Body of pancreas (tissue), 4 donors: ENCODE measurements around the gene ZNF492.
"Not testable (repeated sequence)": the region's sequence is repeated elsewhere in the genome, so short reads cannot be mapped to it uniquely, and the experiment has no call there.

Experiments used
- POLR2A ChIP-seq, 3 donors: fragments of 450-650 bp; IDR thresholded peaks; one replicate each; pipeline ENCODE4 v1.6.1; 2016; ENCODE audit warnings: antibody characterized with exemption in 3 of 3, mild to moderate bottlenecking in 2 of 3
- TF ChIP-seq, protein P1 (sequence below), 7 experiments: fragments of 450-650 bp in 4 of 7; fragments of 200-600 bp in 3 of 7; sonication (generic) in 3 of 7; IDR thresholded peaks; one replicate each; pipeline ENCODE4 v1.5.1; 2016 to 2019; ENCODE audit warnings: antibody characterized with exemption in 7 of 7

DNA sequence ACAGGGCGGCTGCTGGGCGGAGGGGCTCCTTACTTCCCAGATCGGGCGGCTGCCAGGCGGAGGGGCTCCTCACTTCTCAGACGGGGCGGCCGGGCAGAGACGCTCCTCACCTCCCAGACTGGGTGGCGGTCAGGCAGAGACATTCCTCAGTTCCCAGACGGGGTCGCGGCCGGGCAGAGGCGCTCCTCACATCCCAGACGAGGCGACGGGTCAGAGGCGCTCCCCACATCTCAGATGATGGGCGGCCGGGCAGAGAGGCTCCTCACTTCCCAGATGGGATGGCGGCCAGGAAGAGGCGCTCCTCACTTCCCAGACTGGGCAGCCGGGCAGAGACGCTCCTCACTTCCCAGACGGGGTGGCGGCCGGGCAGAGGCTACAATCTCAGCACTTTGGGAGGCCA, 69.0 kb downstream of the ZNF492 start:
- not testable (repeated sequence) for TF ChIP-seq POLR2A (IDR thresholded peaks at IDR 0.05)
- TF ChIP-seq, protein P1, sequence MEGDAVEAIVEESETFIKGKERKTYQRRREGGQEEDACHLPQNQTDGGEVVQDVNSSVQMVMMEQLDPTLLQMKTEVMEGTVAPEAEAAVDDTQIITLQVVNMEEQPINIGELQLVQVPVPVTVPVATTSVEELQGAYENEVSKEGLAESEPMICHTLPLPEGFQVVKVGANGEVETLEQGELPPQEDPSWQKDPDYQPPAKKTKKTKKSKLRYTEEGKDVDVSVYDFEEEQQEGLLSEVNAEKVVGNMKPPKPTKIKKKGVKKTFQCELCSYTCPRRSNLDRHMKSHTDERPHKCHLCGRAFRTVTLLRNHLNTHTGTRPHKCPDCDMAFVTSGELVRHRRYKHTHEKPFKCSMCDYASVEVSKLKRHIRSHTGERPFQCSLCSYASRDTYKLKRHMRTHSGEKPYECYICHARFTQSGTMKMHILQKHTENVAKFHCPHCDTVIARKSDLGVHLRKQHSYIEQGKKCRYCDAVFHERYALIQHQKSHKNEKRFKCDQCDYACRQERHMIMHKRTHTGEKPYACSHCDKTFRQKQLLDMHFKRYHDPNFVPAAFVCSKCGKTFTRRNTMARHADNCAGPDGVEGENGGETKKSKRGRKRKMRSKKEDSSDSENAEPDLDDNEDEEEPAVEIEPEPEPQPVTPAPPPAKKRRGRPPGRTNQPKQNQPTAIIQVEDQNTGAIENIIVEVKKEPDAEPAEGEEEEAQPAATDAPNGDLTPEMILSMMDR (IDR thresholded peaks at IDR 0.05) = not testable (repeated sequence)
